Neural progenitor cell (in vitro differentiated cells): Measurements from ENCODE around the gene CCDC78. TPM values are rescaled to one million over a fixed set of nuclear protein-coding genes. Genes with fewer than 3 reads are reported as not detected.

Source experiments
- DNase-seq: peaks from one replicate; pipeline ENCODE4 v3.0.0-alpha.2; 2016; ENCODE audit warnings: low spot score
- H2AFZ ChIP-seq: fragments of 200-600 bp; sonication (generic); replicated peaks from 2 replicates; pipeline ENCODE4 v1.6.1; 2016; ENCODE audit warnings: antibody characterized with exemption
- H3F3A ChIP-seq: fragments of 200-600 bp; sonication (generic); 2 replicates; pipeline ENCODE4 v1.6.1; 2016; ENCODE audit warnings: antibody characterized with exemption, low read depth
- H3K27ac ChIP-seq: fragments of 200-600 bp; sonication (generic); 2 replicates; pipeline ENCODE4 v1.5.1; 2016; ENCODE audit warnings: mild to moderate bottlenecking
- H3K27me3 ChIP-seq: fragments of 200-600 bp; sonication (generic); 2 replicates; pipeline ENCODE4 v1.6.1; 2016; ENCODE audit warnings: mild to moderate bottlenecking, moderate library complexity
- H3K36me3 ChIP-seq: fragments of 200-600 bp; sonication (generic); 2 replicates; pipeline ENCODE4 v1.5.1; 2016
- H3K4me1 ChIP-seq: fragments of 200-600 bp; sonication (generic); 2 replicates; pipeline ENCODE4 v1.6.1; 2016; ENCODE audit warnings: mixed run types
- H3K4me2 ChIP-seq: fragments of 200-600 bp; sonication (generic); 2 replicates; pipeline ENCODE4 v1.6.1; 2016
- H3K4me3 ChIP-seq: fragments of 200-600 bp; sonication (generic); 2 replicates; pipeline ENCODE4 v1.5.1; 2016
- H3K79me2 ChIP-seq: fragments of 200-600 bp; sonication (generic); 2 replicates; pipeline ENCODE4 v1.6.1; 2016; ENCODE audit warnings: low read depth
- H3K9ac ChIP-seq: fragments of 200-600 bp; sonication (generic); 2 replicates; pipeline ENCODE4 v1.6.1; 2016
- H3K9me3 ChIP-seq: fragments of 200-600 bp; sonication (generic); 2 replicates; pipeline ENCODE4 v1.5.1; 2016; ENCODE audit warnings: low read depth
- H4K20me1 ChIP-seq: fragments of 200-600 bp; sonication (generic); 2 replicates; pipeline ENCODE4 v1.6.1; 2016; ENCODE audit warnings: low read depth
- H3K27ac Mint-ChIP-seq: 3 replicates; pipeline ENCODE4 v1.8.0; 2021; ENCODE audit warnings: mixed read lengths
- H3K27me3 Mint-ChIP-seq: 2 replicates; pipeline ENCODE4 v1.8.0; 2022; ENCODE audit warnings: low read depth, mild to moderate bottlenecking, inconsistent platforms, moderate library complexity, mixed read lengths; ENCODE audit not compliant: insufficient read depth
- H3K36me3 Mint-ChIP-seq: 3 replicates; pipeline ENCODE4 v1.8.0; 2021; ENCODE audit warnings: mixed read lengths
- H3K4me1 Mint-ChIP-seq: 3 replicates; pipeline ENCODE4 v1.8.0; 2021; ENCODE audit warnings: mixed read lengths
- H3K4me3 Mint-ChIP-seq: 3 replicates; pipeline ENCODE4 v1.8.0; 2021; ENCODE audit warnings: mild to moderate bottlenecking, moderate library complexity, mixed read lengths
- H3K9me3 Mint-ChIP-seq: 3 replicates; pipeline ENCODE4 v1.8.0; 2020; ENCODE audit warnings: mixed read lengths
- EZH2 ChIP-seq: fragments of 200-600 bp; sonication (generic); IDR thresholded peaks from 2 replicates; pipeline ENCODE4 v1.6.1; 2017; ENCODE audit warnings: antibody characterized with exemption, mild to moderate bottlenecking, moderate library complexity
- EZH2phosphoT487 ChIP-seq: fragments of 200-600 bp; sonication (generic); IDR thresholded peaks from 2 replicates; pipeline ENCODE4 v1.6.1; 2017; ENCODE audit warnings: antibody characterized with exemption
- total RNA-seq: library from RNA; depleted of rRNA; stranded (reverse); fragments of >200 nt; gene quantifications from 2 replicates; pipeline ENCODE4 v1.2.3, GENCODE V29; 2015; ENCODE audit warnings: low replicate concordance
- TF ChIP-seq, protein P1 (sequence below): fragments of 200-600 bp; sonication (generic); IDR thresholded peaks from 2 replicates; pipeline ENCODE4 v1.5.1; 2017; ENCODE audit warnings: antibody characterized with exemption, mild to moderate bottlenecking

CCDC78 gene
- total RNA-seq, 1 donor from 2014 or later, result 0.67 TPM

DNA sequence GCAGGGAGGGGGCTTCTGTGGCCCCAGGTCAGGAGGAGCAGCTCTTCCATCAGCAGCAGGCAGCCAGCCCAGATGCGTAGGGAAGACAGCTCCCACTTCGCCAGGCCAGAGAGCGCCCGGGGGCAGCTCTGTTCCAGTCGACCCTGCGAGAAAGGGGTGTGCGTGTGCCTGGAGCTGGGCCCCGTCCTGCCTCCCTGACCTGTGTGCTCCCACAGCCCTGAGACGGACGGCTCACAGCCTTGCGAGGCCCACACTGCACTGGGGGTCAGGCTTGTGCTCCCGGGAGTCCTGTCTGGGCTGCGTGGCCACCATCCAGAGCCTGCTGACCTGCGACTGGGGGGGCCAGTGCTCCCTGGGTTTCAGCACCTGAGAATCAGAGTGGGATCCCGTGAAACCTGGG is 33.8 kb upstream of the CCDC78 start:
- H3K4me3 ChIP-seq, result no peak overlapping the region
- H3K4me1 ChIP-seq, result peaks cover 8% of the 10 kb centered on the region
- H3K79me2 ChIP-seq, result no peaks in the 10 kb centered on the region
- H2AFZ ChIP-seq, result no peak overlapping the region
- H3K27me3 Mint-ChIP-seq, result peaks cover 9% of the 10 kb centered on the region
- H3K9me3 ChIP-seq, result no peaks in the 10 kb centered on the region
- H4K20me1 ChIP-seq, result no peaks in the 10 kb centered on the region
- no peak for TF ChIP-seq EZH2phosphoT487
- no peak for TF ChIP-seq EZH2
- TF ChIP-seq, protein P1, sequence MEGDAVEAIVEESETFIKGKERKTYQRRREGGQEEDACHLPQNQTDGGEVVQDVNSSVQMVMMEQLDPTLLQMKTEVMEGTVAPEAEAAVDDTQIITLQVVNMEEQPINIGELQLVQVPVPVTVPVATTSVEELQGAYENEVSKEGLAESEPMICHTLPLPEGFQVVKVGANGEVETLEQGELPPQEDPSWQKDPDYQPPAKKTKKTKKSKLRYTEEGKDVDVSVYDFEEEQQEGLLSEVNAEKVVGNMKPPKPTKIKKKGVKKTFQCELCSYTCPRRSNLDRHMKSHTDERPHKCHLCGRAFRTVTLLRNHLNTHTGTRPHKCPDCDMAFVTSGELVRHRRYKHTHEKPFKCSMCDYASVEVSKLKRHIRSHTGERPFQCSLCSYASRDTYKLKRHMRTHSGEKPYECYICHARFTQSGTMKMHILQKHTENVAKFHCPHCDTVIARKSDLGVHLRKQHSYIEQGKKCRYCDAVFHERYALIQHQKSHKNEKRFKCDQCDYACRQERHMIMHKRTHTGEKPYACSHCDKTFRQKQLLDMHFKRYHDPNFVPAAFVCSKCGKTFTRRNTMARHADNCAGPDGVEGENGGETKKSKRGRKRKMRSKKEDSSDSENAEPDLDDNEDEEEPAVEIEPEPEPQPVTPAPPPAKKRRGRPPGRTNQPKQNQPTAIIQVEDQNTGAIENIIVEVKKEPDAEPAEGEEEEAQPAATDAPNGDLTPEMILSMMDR, result no peak
- no peaks in the 10 kb centered on the region for H3K27me3 ChIP-seq
- H3K4me1 Mint-ChIP-seq, result peaks cover 11% of the 10 kb centered on the region
- no peak overlapping the region for H3K4me2 ChIP-seq
- no peaks in the 10 kb centered on the region for H3K36me3 ChIP-seq
- H3K36me3 Mint-ChIP-seq, result no peaks in the 10 kb centered on the region
- peaks cover 10% of the 10 kb centered on the region for H3K9me3 Mint-ChIP-seq
- no peak overlapping the region for H3K4me3 Mint-ChIP-seq
- peaks cover 7% of the 10 kb centered on the region for H3F3A ChIP-seq
- no peak for DNase-seq
- H3K27ac Mint-ChIP-seq, result peak overlapping the region; percentile 97
- no peak overlapping the region for H3K9ac ChIP-seq
- H3K27ac ChIP-seq, result peak overlapping the region; percentile 30

DNA sequence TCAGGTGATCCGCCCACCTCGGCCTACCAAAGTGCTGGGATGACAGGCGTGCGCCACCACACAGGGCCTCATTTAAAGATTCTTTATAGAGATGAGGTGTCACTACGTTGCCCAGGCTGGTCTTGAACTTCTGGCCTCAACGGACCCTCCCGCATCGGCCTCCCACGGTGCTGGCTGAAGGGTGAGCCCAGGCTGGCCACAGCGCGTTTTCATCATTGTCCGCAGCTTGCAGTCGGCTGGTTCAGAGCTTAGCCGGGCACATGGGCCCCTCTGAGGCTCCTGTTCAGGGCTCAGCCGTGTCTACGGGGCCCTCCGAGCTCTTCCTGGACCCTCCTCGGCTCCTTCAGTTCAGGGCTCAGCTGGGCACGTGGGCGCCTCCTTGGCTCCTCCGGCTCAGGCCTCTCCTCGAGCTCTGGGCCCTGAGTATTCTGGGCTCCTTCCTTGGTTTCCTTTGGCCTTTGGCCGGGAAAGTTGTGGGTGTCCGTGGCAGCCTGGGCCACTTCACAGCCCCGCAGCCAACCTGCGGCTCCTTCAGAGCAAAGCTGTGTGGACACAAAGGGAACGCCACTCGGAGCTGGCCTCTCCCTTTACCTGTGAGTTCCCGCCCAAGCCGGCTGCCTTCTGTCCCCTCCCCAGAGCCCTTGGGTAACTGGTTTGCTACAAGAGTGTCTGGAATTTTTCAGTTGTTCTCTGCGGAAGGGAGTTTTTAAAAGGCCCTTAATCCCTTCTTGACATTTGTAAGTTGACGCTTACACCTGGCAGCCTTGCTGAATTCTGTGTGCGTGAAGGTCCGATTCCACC is 33.1 kb upstream of the CCDC78 start:
- Histone ChIP-seq H3K27ac (peak overlapping the region; percentile 30), H2AFZ (no peak overlapping the region), H3K36me3 (no peaks in the 10 kb centered on the region), H4K20me1 (no peaks in the 10 kb centered on the region), H3K9ac (no peak overlapping the region), H3K27me3 (no peaks in the 10 kb centered on the region), H3K79me2 (no peaks in the 10 kb centered on the region), H3K4me3 (no peak overlapping the region), H3K9me3 (no peaks in the 10 kb centered on the region), H3F3A (peaks cover 7% of the 10 kb centered on the region), H3K4me2 (no peak overlapping the region), H3K4me1 (peaks cover 8% of the 10 kb centered on the region)
- peaks cover 11% of the 10 kb centered on the region for H3K4me1 Mint-ChIP-seq
- H3K36me3 Mint-ChIP-seq, result no peaks in the 10 kb centered on the region
- no peak for TF ChIP-seq EZH2
- TF ChIP-seq, protein P1, result no peak
- no peak for TF ChIP-seq EZH2phosphoT487
- H3K27ac Mint-ChIP-seq, result peak overlapping the region; percentile 97
- H3K27me3 Mint-ChIP-seq, result peaks cover 9% of the 10 kb centered on the region
- no peak for DNase-seq
- peak overlapping the region; percentile 76 for H3K4me3 Mint-ChIP-seq
- peaks cover 10% of the 10 kb centered on the region for H3K9me3 Mint-ChIP-seq

DNA sequence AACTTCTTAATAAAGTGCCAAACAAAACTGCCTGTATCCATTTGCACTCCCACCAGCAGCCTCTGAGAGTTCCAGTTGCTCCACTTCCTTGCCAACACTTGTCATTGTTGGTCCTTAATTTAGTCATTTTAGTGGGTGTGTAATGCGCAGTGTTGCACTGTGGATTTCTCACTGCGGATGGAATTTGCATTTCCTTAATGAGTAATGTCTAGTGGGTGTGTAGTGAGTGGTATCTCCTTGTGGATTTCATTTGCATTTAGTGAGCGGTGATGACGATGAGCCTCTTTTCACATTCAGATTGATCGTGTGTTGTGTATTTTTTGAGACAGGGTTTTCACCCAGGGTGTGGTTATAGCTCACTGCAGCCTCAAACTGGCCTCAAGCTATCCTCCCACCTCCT is 30.2 kb upstream of the CCDC78 start:
- H3K4me3 ChIP-seq, result no peak overlapping the region

More for the DNA sequence above, 30.2 kb upstream of the CCDC78 start:
- peak overlapping the region; percentile 9 for H3K4me3 Mint-ChIP-seq
- peaks cover 29% of the 10 kb centered on the region for H3K4me1 Mint-ChIP-seq
- H3K79me2 ChIP-seq, result no peaks in the 10 kb centered on the region
- no peaks in the 10 kb centered on the region for H4K20me1 ChIP-seq
- no peak overlapping the region for H3K9ac ChIP-seq
- H3K4me1 ChIP-seq, result peaks cover 16% of the 10 kb centered on the region
- no peak for DNase-seq
- H3K27ac Mint-ChIP-seq, result peak overlapping the region; percentile 4
- no peak overlapping the region for H2AFZ ChIP-seq
- H3K27me3 Mint-ChIP-seq, result peaks cover 11% of the 10 kb centered on the region
- TF ChIP-seq EZH2phosphoT487 (no peak), EZH2 (no peak)
- TF ChIP-seq, protein P1, result no peak
- H3F3A ChIP-seq, result peaks cover 17% of the 10 kb centered on the region
- no peaks in the 10 kb centered on the region for H3K36me3 ChIP-seq
- no peaks in the 10 kb centered on the region for H3K27me3 ChIP-seq
- H3K36me3 Mint-ChIP-seq, result no peaks in the 10 kb centered on the region
- no peak overlapping the region for H3K4me2 ChIP-seq
- peaks cover 10% of the 10 kb centered on the region for H3K9me3 Mint-ChIP-seq
- no peaks in the 10 kb centered on the region for H3K9me3 ChIP-seq
- no peak overlapping the region for H3K27ac ChIP-seq
